Calu3 (cell line): ENCODE measurements around the gene TSHB. TPM values are rescaled to one million over a fixed set of nuclear protein-coding genes. Genes with fewer than 3 reads are reported as not detected.

Experiments used
- BruUV-seq: library from RNA; stranded (reverse); fragments of 400-500 nt; replicated peaks from 2 replicates; lab custom pipeline; 2021; lab: Mats Ljungman, UMichigan
- CTCF ChIA-PET: fragments of 300-600 bp; sonication (Branson Sonifier 250); formaldehyde crosslinking; loops from one replicate; lab custom pipeline; 2022; ENCODE audit warnings: antibody characterized with exemption; lab: Charles Lee
- DNase-seq: peaks from one replicate; pipeline ENCODE4 v3.0.0; 2022
- H3K27ac Mint-ChIP-seq: one replicate; pipeline ENCODE4 v1.8.0; 2022; ENCODE audit warnings: mixed read lengths; ENCODE audit not compliant: unreplicated experiment
- H3K27me3 Mint-ChIP-seq: one replicate; pipeline ENCODE4 v1.8.0; 2022; ENCODE audit warnings: mixed read lengths; ENCODE audit not compliant: unreplicated experiment
- H3K36me3 Mint-ChIP-seq: one replicate; pipeline ENCODE4 v1.8.0; 2022; ENCODE audit warnings: mild to moderate bottlenecking, moderate library complexity, mixed read lengths; ENCODE audit not compliant: insufficient read depth, unreplicated experiment
- H3K4me1 Mint-ChIP-seq: one replicate; pipeline ENCODE4 v1.8.0; 2022; ENCODE audit warnings: mild to moderate bottlenecking, low read depth, mixed read lengths; ENCODE audit not compliant: unreplicated experiment
- H3K4me3 Mint-ChIP-seq: one replicate; pipeline ENCODE4 v1.8.0; 2022; ENCODE audit warnings: mild to moderate bottlenecking, low read depth, moderate library complexity, mixed read lengths; ENCODE audit not compliant: unreplicated experiment
- H3K9me3 Mint-ChIP-seq: one replicate; pipeline ENCODE4 v1.8.0; 2022; ENCODE audit warnings: low read depth, mixed read lengths; ENCODE audit not compliant: unreplicated experiment
- intact Hi-C: fragments of 100-400 bp; cut with micrococcal nuclease; formaldehyde crosslinking; loops from one replicate; pipeline ENCODE4 v1.10.0; 2022; ENCODE audit not compliant: unreplicated experiment
- total RNA-seq: library from RNA; stranded (reverse); gene quantifications from 2 replicates; pipeline ENCODE4 v1.2.3, GENCODE V29; 2022
- TF ChIP-seq, protein P1 (sequence below): fragments of 200-600 bp; IDR thresholded peaks from one replicate; pipeline ENCODE4 v1.8.0; 2022; ENCODE audit warnings: antibody characterized with exemption; ENCODE audit not compliant: unreplicated experiment

Gene TSHB
- total RNA-seq, 1 experiment from 2014 or later, result not detected

DNA sequence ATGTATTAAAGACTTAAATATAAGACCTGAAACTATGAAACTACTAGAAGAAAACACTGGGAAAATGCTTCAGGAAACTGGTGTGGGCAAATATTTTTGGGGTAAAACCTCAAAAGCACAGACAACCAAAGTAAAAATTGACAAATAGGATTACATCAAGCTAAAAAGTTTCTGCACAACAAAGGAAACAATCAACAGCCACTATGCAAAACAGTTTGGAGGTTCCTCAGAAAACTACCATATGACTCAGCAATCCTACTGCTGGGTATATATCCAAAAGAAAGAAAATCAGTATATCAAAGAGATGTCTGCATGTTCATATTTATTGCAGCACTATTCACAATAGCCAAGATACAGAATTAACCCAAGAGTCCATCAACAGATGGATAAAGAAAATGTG lies 17.1 kb downstream of the TSHB start:
- H3K27ac Mint-ChIP-seq, result no peak overlapping the region
- no TSS peak for BruUV-seq
- H3K36me3 Mint-ChIP-seq, result no peaks in the 10 kb centered on the region
- no peaks in the 10 kb centered on the region for H3K9me3 Mint-ChIP-seq
- CTCF ChIA-PET, result no interaction called here
- no peaks in the 10 kb centered on the region for H3K4me1 Mint-ChIP-seq
- TF ChIP-seq, protein P1, sequence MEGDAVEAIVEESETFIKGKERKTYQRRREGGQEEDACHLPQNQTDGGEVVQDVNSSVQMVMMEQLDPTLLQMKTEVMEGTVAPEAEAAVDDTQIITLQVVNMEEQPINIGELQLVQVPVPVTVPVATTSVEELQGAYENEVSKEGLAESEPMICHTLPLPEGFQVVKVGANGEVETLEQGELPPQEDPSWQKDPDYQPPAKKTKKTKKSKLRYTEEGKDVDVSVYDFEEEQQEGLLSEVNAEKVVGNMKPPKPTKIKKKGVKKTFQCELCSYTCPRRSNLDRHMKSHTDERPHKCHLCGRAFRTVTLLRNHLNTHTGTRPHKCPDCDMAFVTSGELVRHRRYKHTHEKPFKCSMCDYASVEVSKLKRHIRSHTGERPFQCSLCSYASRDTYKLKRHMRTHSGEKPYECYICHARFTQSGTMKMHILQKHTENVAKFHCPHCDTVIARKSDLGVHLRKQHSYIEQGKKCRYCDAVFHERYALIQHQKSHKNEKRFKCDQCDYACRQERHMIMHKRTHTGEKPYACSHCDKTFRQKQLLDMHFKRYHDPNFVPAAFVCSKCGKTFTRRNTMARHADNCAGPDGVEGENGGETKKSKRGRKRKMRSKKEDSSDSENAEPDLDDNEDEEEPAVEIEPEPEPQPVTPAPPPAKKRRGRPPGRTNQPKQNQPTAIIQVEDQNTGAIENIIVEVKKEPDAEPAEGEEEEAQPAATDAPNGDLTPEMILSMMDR, result no peak
- H3K4me3 Mint-ChIP-seq, result no peak overlapping the region
- H3K27me3 Mint-ChIP-seq, result no peaks in the 10 kb centered on the region
- intact Hi-C loops, result no loop called here
- no peak for DNase-seq

DNA sequence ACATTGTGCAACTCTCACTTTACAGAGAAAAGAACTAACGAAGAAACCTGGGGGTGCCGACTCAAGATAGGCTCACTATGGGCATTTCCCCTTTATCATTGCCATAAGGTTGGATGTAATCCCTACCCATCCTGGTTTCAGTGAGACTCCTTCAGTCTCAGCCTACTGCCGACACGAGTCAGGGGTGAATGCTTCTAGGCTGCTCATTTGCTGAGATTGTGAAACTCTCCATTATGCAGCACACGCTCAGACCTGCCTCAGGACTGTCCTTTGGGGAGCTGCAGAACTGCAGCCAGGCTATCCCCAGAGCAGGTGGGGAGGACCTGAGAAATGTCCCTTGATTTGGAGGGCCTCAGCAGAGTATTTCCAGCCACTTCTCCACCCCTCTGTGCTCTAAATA lies 22.2 kb downstream of the TSHB start:
- Mint-ChIP-seq H3K27ac (no peak overlapping the region), H3K9me3 (no peaks in the 10 kb centered on the region), H3K4me1 (no peaks in the 10 kb centered on the region), H3K27me3 (no peaks in the 10 kb centered on the region), H3K36me3 (no peaks in the 10 kb centered on the region), H3K4me3 (no peak overlapping the region)
- TF ChIP-seq, protein P1, result no peak
- BruUV-seq, result no TSS peak
- CTCF ChIA-PET, result no interaction called here
- no peak for DNase-seq
- intact Hi-C loops, result no loop called here

DNA sequence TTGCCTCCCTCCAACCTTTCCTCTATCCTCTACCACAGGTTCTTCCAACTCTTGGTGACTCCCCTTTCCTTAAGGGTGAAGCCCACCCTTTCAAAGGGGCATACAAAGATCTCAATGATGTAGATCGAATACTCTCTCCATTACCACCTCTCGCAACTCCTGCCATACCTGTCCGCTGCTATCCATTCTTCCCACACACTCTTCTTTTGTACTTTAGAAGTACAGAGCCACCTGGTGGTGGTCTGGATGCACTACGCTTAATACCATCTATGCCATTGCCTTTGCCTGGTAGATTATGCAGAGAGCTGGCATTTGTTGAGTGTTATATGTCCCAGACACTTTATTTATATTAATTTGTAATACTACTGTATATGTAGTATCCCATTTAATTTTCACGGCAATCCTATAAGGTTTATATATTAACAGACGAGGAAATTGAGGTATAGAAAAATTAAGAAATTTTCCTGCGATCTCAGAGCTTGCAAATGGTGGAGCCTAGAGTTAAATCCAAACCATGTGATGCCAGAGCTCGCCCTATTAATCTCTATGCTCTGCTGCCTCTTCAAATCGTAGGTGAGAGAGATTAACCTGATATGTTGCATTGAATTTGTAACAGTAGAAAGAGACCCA lies 22.9 kb downstream of the TSHB start:
- no peaks in the 10 kb centered on the region for H3K9me3 Mint-ChIP-seq
- CTCF ChIA-PET, result interaction anchor here (0.7 to 1.1 kb wide), 4 partner anchors 12 to 543 kb away, joined by 3 read pairs; no protein-coding TSS in a partner anchor
- intact Hi-C loops, result no loop called here
- H3K4me1 Mint-ChIP-seq, result no peaks in the 10 kb centered on the region
- H3K27me3 Mint-ChIP-seq, result no peaks in the 10 kb centered on the region
- H3K27ac Mint-ChIP-seq, result no peak overlapping the region
- BruUV-seq, result no TSS peak
- TF ChIP-seq, protein P1, result peak; percentile 64
- no peak overlapping the region for H3K4me3 Mint-ChIP-seq
- H3K36me3 Mint-ChIP-seq, result no peaks in the 10 kb centered on the region
- peak; percentile 58 for DNase-seq

DNA sequence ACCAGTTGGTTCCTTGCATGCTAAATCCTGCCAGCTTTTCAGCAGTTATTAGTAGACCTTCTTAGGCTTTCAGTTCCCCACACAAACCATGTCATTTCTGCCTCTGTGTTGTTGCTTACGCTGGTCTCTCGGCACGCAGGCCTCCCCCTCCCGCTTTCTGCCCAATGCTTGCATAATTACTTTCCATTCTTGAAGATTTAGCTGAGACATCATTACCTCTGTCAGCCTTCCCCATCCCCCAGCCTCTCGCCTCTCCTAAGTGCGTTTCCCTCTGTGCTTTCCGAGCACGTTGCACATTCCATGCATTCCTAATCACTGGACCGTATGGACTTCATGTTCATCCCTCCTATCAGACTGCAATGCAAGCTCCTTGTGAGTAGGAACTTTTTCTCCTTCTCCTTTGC lies 26.8 kb downstream of the TSHB start:
- CTCF ChIA-PET, result no interaction called here
- H3K27ac Mint-ChIP-seq, result no peak overlapping the region
- TF ChIP-seq, protein P1, result no peak
- BruUV-seq, result no TSS peak
- no peaks in the 10 kb centered on the region for H3K27me3 Mint-ChIP-seq
- peaks cover 9% of the 10 kb centered on the region for H3K4me1 Mint-ChIP-seq
- no peaks in the 10 kb centered on the region for H3K36me3 Mint-ChIP-seq
- H3K4me3 Mint-ChIP-seq, result no peak overlapping the region
- DNase-seq, result no peak
- H3K9me3 Mint-ChIP-seq, result no peaks in the 10 kb centered on the region
- intact Hi-C loops, result no loop called here
